NCI-H446 treated with DMSO at 0.1 percent for 48 hours (cell line): Measurements from ENCODE around the gene VWC2L.

ENCODE experiments used
- DNase-seq: peaks from one replicate; lab custom pipeline; 2025; lab: John Stamatoyannopoulos, UW

The VWC2L gene

DNA sequence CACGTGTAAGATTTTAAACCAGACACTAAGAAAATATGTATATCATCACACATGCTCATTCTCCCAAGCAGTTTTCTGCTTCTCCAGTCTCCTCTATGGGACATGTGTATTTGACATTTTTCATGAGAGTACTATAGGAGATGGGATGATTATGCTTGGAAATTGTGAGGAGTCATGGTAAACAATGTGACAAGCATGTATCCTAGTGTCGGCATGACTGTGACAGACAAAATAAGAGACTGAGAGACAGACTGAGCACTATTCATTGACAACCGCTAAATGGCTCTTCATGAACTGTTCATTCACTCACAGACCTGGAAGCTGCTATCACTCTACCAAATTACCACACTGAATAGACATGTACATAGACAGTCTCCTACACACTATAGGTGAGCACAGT, 127.1 kb downstream of the VWC2L start:
- DNase-seq: no peak

GRCh38 chr2:214542295-214542694, 131.4 kb downstream of the VWC2L start:
- DNase-seq: peak; percentile 68

DNA sequence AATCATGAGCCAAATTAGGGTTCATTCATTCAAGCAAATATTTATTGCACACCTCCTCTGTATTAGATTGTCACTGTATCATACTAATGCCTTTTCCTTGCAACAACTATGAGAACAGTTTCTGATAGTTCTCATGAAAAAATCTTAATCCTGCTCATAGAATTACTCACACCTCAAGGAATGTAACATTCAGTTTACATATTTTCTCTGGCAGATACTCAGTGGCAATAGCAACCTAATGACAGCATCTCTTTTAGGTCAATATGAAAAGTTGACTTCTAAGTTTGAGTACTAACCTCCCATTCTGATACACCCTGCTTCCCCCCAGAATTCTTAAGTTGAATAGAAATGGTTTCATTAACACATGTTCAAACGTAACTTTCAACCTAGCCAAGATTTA, 132.0 kb downstream of the VWC2L start:
- DNase-seq: no peak

DNA sequence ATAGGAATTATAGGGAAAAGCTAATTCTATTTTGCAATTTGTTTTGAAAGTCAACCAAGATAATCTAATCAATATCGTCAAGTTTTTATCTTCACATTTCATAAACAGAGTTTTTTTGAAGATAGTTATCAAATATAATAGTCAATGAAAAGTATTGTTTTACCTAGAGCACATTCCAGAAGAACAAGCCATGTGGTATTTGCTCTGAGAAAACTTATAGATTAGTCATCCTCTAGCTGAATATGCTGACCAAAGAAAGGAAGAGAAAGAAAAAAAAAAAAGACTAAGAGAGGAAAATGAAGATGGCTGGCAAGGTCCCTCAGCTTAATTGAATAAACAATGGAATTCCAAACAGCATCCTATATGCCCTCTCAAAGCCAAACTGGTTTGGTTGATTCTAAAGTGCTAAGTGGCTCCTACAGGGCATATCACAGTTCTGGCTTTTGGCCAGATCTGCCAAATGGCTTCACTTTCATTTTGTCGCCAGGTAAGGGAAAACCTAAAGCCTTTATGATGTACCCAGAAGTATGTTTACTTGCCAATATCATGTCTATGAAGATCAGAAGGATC, 132.6 kb downstream of the VWC2L start:
- DNase-seq: no peak

DNA sequence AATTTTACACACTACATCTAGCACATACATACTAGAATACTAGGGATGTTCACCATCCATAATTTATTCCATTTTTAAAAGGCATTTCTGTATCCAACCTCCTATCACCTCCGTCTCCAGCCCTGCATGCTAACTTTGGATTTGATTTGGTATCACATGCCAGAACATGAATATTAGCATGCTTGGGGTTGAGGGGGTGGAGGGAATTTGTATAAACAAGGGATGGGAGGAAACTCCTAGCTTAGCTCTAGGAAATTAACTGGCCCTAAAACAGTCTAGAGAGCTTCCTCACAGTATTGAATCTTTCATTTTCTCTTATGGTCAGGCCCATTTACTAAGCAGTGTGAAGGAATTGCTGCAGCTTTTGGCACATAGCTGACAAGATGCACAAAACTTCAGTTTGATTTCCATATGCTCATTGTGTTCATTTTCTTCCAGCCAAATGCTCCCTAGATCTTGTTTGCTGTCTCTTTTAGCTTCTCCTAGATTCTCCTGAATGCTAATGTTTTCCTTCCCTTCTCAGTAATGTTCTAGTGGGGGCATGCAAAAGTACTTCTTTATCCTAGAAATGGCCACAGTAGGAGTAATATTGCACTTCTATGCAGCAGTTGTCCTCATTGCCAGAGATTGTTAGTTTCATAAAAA, 135.2 kb downstream of the VWC2L start:
- DNase-seq: no peak

- DNase-seq: no peak
These were observed 137.1 kb downstream of the VWC2L start for GRCh38 chr2:214547931-214548330.

DNA sequence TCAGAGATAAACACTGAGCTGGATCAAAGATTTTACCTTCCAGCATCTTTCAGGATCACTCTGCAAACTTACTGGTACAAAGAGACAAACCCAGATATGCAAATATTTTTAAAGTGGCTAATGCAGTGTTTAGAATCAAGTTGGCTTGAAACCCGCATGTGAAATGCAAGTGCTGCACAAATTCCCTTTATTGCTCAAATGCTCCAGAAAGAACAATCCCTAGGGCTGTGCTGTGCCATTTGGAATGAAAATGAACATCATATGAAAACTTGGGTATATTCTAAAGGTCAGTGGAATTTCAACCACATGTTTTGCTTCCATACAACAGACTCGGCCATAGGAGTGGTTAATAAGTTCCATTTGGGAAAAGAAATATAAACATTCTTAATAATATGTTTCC, 139.1 kb downstream of the VWC2L start:
- DNase-seq: no peak

GRCh38 chr2:214550786-214551185, 139.9 kb downstream of the VWC2L start:
- DNase-seq: no peak

GRCh38 chr2:214557884-214558283, 147.0 kb downstream of the VWC2L start:
- DNase-seq: no peak

GRCh38 chr2:214558341-214558740, 147.5 kb downstream of the VWC2L start:
- DNase-seq: no peak

- DNase-seq: no peak
These were observed 149.3 kb downstream of the VWC2L start for GRCh38 chr2:214560176-214560575.

DNA sequence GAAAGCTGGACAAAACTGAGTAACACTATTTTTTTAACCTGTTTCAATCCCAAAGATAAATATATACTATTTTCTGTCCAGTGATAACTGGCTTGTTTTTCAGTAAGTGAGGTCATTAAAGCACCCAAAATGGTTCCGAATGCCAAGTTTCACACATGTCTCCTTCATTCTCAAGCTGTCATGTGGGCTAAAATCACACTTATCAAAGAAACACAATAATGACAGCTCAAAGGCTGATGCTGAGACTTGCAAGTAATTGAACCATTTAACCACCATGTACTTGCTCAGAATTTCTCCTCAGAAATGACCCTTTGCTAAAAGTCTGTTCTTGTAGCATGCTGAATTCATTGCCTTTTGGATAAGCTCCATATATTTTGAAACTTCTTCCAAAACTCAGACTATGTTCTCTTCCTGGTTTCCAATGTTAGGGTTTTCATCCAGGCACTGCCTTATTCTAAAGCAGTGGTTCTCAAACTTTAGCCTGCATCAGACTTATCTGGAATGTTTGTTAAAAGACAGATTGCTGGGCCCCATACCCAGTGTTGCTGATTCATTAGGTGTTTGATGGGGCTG, 149.8 kb downstream of the VWC2L start:
- peak; percentile 60 for DNase-seq

GRCh38 chr2:214565246-214565645, 154.4 kb downstream of the VWC2L start:
- DNase-seq: no peak

DNA sequence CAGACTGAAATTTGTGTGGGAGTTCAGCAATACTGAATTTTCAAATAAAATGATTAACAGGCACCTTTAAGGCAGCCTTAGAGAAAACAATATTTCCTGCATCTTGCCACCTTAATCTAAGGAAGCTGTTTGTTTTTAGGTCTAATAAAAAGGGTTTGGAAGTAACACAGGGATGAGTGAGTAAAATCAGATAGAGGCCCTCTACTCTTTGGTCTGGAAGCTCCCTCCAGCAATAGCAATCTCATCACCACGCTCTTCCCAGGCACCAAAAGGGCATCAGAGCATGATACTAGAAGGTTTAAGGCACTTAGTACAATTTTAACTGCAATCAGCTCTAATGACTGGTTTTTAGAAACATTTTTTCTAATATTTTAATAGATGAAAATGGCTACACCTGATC, 155.6 kb downstream of the VWC2L start:
- no peak for DNase-seq

DNA sequence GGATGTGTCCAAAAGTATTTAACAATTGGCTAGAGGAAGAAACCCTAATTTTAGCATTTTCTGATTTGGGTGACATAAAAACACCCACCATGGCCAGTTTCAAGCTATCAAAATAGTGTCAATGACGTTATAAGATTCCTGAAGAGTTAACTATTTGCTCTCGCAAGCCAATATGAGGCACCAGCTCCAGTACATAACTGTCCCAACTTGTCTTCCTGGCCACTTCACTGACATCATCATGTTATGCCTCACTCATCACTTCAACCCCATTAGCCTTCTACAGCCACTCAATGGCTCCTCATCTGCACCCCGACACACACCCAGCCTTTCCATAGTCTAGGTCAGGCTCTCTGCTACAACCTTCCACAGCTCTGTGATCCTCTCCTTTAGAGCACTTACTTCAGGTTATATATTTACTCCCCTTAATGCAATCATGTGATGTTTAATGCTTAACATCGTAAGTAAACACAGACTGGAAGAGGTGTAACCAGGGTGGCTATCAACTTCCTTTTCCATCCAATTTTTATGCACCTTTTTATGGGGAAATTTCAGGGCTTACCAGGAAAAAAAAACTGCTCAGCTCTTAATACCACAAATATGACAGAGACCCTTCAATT, 158.7 kb downstream of the VWC2L start:
- DNase-seq: no peak

DNA sequence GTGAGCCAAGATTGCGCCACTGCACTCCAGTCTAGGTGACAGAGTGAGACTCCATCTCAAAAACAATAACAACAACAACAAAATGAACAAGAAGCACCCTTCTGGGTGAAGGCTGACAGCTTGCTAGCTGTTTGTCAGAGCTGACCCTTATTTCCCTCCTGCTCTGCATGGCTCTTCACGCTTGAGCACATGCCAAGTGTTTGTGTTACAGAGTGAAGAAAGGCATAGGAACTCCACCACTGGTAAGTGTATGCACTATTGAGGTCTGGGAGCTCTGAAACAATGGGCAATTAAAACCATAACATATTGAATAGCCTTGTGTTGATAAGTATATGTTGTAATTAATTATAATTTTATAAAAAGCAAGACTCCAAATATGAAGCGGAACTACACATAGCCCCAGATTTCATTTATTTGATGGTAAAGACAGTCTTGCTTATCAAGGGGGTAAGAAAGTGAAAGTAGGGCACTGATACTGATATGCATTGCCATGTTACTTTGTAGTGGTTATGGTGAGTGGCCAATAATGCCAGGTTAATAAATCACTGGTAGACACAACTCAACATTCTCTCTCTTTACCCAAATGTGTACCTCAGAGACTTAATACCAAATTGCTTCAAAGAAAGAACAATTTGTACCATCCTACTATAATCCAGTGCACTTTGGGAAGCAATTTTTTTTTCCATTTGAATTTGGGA, 163.4 kb downstream of the VWC2L start:
- DNase-seq: peak; percentile 23

- DNase-seq: no peak
These were observed 164.2 kb downstream of the VWC2L start for GRCh38 chr2:214575030-214575429.

DNA sequence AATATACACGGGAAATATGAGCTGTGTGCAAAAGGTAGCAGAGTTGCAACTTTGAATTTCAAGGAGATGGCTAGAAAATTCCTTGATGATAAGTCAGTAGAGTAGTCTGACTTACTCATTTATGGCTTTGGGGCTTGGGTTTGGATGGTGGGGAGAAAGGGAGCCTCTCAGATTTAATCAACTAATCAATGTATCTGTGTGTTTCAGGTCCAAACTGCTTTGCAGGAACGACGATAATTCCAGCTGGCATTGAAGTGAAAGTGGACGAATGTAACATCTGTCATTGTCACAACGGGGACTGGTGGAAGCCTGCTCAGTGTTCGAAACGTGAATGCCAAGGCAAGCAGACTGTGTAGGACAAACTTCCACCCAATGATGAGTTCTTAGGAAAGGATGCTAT, 164.6 kb downstream of the VWC2L start:
- DNase-seq: no peak

DNA sequence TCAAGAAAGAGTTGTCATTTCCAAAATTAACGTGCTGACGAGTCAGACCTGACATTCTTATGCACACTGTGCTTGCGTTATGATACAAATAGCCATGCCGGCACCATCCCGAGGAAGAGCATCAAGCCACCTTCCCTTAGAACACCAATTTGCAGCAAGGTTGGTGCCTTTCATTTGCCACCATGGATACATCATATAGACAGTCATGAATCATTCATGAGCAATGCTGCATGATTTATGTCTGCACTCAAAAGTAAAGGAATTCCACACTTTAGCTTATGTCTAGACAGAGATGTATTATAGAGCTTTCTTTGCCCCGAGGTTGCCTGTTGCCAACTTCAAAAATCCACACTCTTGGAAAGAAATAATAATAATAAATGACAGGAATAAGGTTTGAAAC, 166.9 kb downstream of the VWC2L start:
- DNase-seq: no peak

DNA sequence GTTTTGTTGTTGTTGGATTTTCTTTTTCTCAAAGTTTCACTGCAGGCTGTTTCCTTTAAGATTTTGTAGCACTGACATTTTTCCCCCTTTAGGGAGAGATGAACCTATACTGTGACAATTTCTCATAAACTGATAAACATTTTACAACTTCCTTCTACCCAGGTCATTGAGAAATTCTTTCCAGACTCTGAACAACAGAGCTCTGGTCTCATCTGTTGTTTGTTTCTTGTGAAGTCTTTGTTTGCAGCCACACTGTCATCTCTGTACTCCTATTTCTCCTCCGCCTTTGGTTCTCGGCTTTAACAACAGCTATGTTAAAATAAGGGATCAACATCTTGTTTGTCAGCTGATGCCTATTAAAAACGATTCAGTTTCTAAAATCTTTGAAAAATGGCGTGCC, 167.6 kb downstream of the VWC2L start:
- no peak for DNase-seq

- DNase-seq: no peak
These were observed 168.2 kb downstream of the VWC2L start for GRCh38 chr2:214579035-214579434.

DNA sequence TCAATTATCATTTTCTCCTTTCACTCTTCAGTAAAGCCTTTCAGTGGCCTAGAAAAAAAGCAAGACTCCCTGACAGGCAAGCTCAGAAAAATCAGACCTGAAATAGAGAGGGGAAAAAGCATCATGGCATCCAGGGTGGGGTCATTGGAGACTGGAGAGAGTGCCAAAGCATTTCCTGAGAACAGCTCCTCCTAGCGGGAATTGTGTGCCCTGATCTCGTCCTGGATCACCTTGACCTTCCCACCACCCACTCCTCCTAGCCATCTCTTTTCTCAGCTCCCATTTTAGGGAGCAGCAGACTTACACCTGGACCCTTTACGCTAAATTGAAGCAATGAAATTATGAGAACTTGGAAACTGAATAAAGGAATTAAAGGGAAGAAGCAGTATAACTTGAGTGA, 176.6 kb downstream of the VWC2L start:
- DNase-seq: no peak

DNA sequence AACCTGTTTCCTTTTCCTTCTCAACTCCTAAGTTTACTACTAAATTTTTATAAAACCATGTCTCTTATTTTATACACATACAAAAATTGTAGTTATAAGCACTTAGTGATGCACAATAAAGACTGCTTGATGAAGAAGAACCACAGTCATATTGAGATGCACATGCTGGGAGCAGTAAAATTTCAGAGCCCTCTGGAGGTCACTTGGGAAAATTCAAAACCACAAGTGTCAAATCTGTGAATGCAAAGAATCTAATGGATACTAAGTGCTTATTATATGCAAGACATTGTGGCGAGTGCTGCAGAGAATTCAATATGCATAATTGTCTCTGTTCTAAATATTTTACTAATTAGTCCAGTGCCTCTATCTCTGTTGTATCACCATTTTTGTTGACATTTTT, 180.5 kb downstream of the VWC2L start:
- no peak for DNase-seq
